PC-9 (cell line): ENCODE data around the gene MAPKAPK2.

Experiments
- CTCF ChIP-seq: fragments of 200-600 bp; sonication (generic); conservative IDR thresholded peaks from 2 replicates; pipeline ENCODE4 v1.6.1; 2017; ENCODE audit warnings: mixed run types, antibody characterized with exemption, mild to moderate bottlenecking, moderate library complexity
- EZH2 ChIP-seq: fragments of 200-600 bp; sonication (generic); IDR thresholded peaks from 2 replicates; pipeline ENCODE4 v1.8.0; 2017; ENCODE audit warnings: antibody characterized with exemption, low read depth

- TF ChIP-seq CTCF (no peak), EZH2 (no peak)
Measured at GRCh38 chr1:206744683-206745082, 60.0 kb downstream of the MAPKAPK2 start.
